Measurements from ENCODE around the gene JMJD1C.

The JMJD1C gene

GRCh38 chr10:63465293-63466143, at the start of gene JMJD1C (continued):
- TF ChIP-seq ZNF704 (tag by site-specific recombination; IDR thresholded peaks at IDR 0.05): no peak
- no peak for TF ChIP-seq ZSCAN23 (tag by site-specific recombination; IDR thresholded peaks at IDR 0.05)
- TF ChIP-seq ZNF510 (tag by site-specific recombination; IDR thresholded peaks at IDR 0.05; ENCODE audit: insufficient replicate concordance): peak; percentile 44
- TF ChIP-seq ZNF580 (tag by site-specific recombination; IDR thresholded peaks at IDR 0.05): 0 out of 2 replicates have a peak, but pooled peaks have one; percentile 10
- TF ChIP-seq ZNF560 (tag by site-specific recombination; IDR thresholded peaks at IDR 0.05; ENCODE audit: borderline replicate concordance): 0 out of 2 replicates have a peak, but pooled peaks have one; percentile 31
- peak; percentile 63 for TF ChIP-seq KLF17 (tag by site-specific recombination; IDR thresholded peaks at IDR 0.05)
- TF ChIP-seq ZNF660 (tag by site-specific recombination; IDR thresholded peaks at IDR 0.05): peak; percentile 97
- no peak for TF ChIP-seq ZNF350 (tag by site-specific recombination; IDR thresholded peaks at IDR 0.05)
- TF ChIP-seq ZNF311 (tag by site-specific recombination; IDR thresholded peaks at IDR 0.05; ENCODE audit: borderline replicate concordance): no peak
- no peak for TF ChIP-seq ZNF629 (tag by site-specific recombination; IDR thresholded peaks at IDR 0.05)
- TF ChIP-seq PRDM6 (tag by site-specific recombination; IDR thresholded peaks at IDR 0.05): no peak
- peak; percentile 27; the same call in 1 of the 2 replicates for TF ChIP-seq TCF7L2 (IDR thresholded peaks at IDR 0.05; ENCODE audit: borderline replicate concordance, low read depth, low read length)
- no peak for TF ChIP-seq ELK4 (IDR thresholded peaks at IDR 0.05; ENCODE audit: borderline replicate concordance, low read depth, low read length)
- TF ChIP-seq PRDM2 (tag by site-specific recombination; IDR thresholded peaks at IDR 0.05; ENCODE audit: borderline replicate concordance): no peak; the same call in 1 of the 2 replicates
- TF ChIP-seq ZNF623 (tag by site-specific recombination; IDR thresholded peaks at IDR 0.05): no peak
- 0 out of 2 replicates have a peak, but pooled peaks have one; percentile 56 for TF ChIP-seq ZSCAN5A (tag by site-specific recombination; IDR thresholded peaks at IDR 0.05)
- TF ChIP-seq GLI2 (tag by site-specific recombination; IDR thresholded peaks at IDR 0.05; ENCODE audit: borderline replicate concordance, low read depth): no peak
- TF ChIP-seq YY1 (tag by site-specific recombination; IDR thresholded peaks at IDR 0.05): peak; percentile 54
- TF ChIP-seq PRDM10 (tag by site-specific recombination; IDR thresholded peaks at IDR 0.05): peak; percentile 65

Measured in HEK293 (cell line).